HTR-8/SVneo (cell line): ENCODE measurements around the gene ZNF783.
"Not testable (repeated sequence)": the region's sequence is repeated elsewhere in the genome, so short reads cannot be mapped to it uniquely, and the experiment has no call there.

ENCODE experiments used
- DNase-seq: peaks from one replicate; pipeline ENCODE4 v3.0.0; 2011; ENCODE audit warnings: low spot score, mixed read lengths; ENCODE audit not compliant: insufficient read length
- FAIRE-seq: peaks from 2 replicates; lab custom pipeline; 2011; peaks lifted over from hg19 to GRCh38; lab: Jason Lieb, UNC

The ZNF783 gene

GRCh38 chr7:149321978-149322541 lies 60.1 kb downstream of the ZNF783 start:
- no peak for FAIRE-seq

GRCh38 chr7:149322737-149323136 lies 60.7 kb downstream of the ZNF783 start:
- no peak for FAIRE-seq
- DNase-seq: no peak

More at GRCh38 chr7:149321978-149322541, 60.1 kb downstream of the ZNF783 start:
- no peak for DNase-seq

GRCh38 chr7:149325248-149325647 lies 63.3 kb downstream of the ZNF783 start:
- no peak for DNase-seq
- no peak for FAIRE-seq

- DNase-seq: no peak
- no peak for FAIRE-seq
Measured at GRCh38 chr7:149329265-149329664, 67.3 kb downstream of the ZNF783 start.

GRCh38 chr7:149329766-149330334 lies 67.9 kb downstream of the ZNF783 start:
- FAIRE-seq: no peak
- DNase-seq: no peak

GRCh38 chr7:149330914-149331567 lies 69.0 kb downstream of the ZNF783 start:
- no peak for FAIRE-seq
- DNase-seq: no peak

- FAIRE-seq, DNase-seq: not testable (repeated sequence)
Measured at GRCh38 chr7:149332602-149333320, 70.8 kb downstream of the ZNF783 start.

- FAIRE-seq (no peak), DNase-seq (no peak)
Measured at GRCh38 chr7:149333321-149333717, 71.3 kb downstream of the ZNF783 start.

- FAIRE-seq: no peak
Measured at GRCh38 chr7:149334219-149334618, 72.2 kb downstream of the ZNF783 start.

More at GRCh38 chr7:149334219-149334618, 72.2 kb downstream of the ZNF783 start:
- no peak for DNase-seq
